SK-N-MC (cell line): ENCODE results near the gene CAMTA1.
"Not testable (repeated sequence)": the region's sequence is repeated elsewhere in the genome, so short reads cannot be mapped to it uniquely, and the experiment has no call there.

Experiments used
- DNase-seq: peaks from one replicate; pipeline ENCODE4 v3.0.0-alpha.2; 2011; ENCODE audit warnings: low read depth, low spot score
- H3K27ac ChIP-seq: fragments of 200-600 bp; sonication (generic); 2 replicates; pipeline ENCODE4 v1.5.1; 2016; ENCODE audit warnings: mixed run types
- H3K36me3 ChIP-seq: fragments of 200-600 bp; sonication (generic); 2 replicates; pipeline ENCODE4 v1.6.1; 2017; ENCODE audit warnings: antibody characterized with exemption, low read length, mixed read lengths; ENCODE audit not compliant: insufficient read depth
- H3K4me3 ChIP-seq: fragments of 200-600 bp; sonication (generic); 2 replicates; pipeline ENCODE4 v1.5.1; 2016
- H3K9ac ChIP-seq: fragments of 200-600 bp; sonication (generic); 2 replicates; pipeline ENCODE4 v1.8.0; 2017; ENCODE audit warnings: mixed run types, mixed read lengths; ENCODE audit not compliant: insufficient read length
- H3K9me3 ChIP-seq: fragments of 200-600 bp; sonication (generic); 2 replicates; pipeline ENCODE4 v1.6.1; 2017; ENCODE audit warnings: low read depth, mild to moderate bottlenecking, antibody characterized with exemption, low read length, moderate library complexity, mixed read lengths
- EZH2 ChIP-seq: fragments of 200-600 bp; sonication (generic); IDR thresholded peaks from one replicate; pipeline ENCODE4 v1.6.1; 2017; ENCODE audit warnings: antibody characterized with exemption
- FOXP2 ChIP-seq: optimal IDR thresholded peaks from 2 replicates; pipeline ENCODE3; 2011; ENCODE audit warnings: mild to moderate bottlenecking, moderate library complexity; ENCODE audit not compliant: insufficient read depth; ENCODE audit errors: extremely low read length, control extremely low read depth
- POLR2AphosphoS5 ChIP-seq: IDR thresholded peaks from 2 replicates; pipeline ENCODE4 v1.6.1; 2012; ENCODE audit warnings: mild to moderate bottlenecking, low read depth, low read length, borderline replicate concordance

Gene CAMTA1

GRCh38 chr1:7783826-7784491 is 998.7 kb downstream of the CAMTA1 start, which contains the start of gene PER3:
PER3 (plus strand) TSS chr1:7784291; CDS start chr1:7784878, 587 bp downstream.
- no peaks in the 10 kb centered on the region for H3K9me3 ChIP-seq
- peak within 1 kb of the TSS; percentile 80 for H3K4me3 ChIP-seq
- peak; percentile 22 for DNase-seq
- H3K36me3 ChIP-seq: peaks cover 13% of the 10 kb centered on the region; the same call in 1 of the 2 replicates
- TF ChIP-seq FOXP2 (no peak), POLR2AphosphoS5 (no peak), EZH2 (no peak)
- peak within 1 kb of the TSS; percentile 63 for H3K9ac ChIP-seq
- no peak within 1 kb of the TSS for H3K27ac ChIP-seq

- Histone ChIP-seq H3K27ac (no peak overlapping the region), H3K9me3 (no peaks in the 10 kb centered on the region), H3K36me3 (peaks cover 14% of the 10 kb centered on the region; the same call in 1 of the 2 replicates), H3K4me3 (peak overlapping the region; percentile 57), H3K9ac (no peak overlapping the region)
- TF ChIP-seq POLR2AphosphoS5: no peak
- no peak for TF ChIP-seq EZH2
- TF ChIP-seq FOXP2: no peak
- no peak for DNase-seq
Observed at GRCh38 chr1:7784492-7785071, 999.3 kb downstream of the CAMTA1 start.

GRCh38 chr1:7785108-7785507 is 999.9 kb downstream of the CAMTA1 start:
- no peak overlapping the region for H3K27ac ChIP-seq
- peaks cover 4% of the 10 kb centered on the region; the same call in 1 of the 2 replicates for H3K9me3 ChIP-seq
- H3K4me3 ChIP-seq: no peak overlapping the region
- no peak for DNase-seq
- TF ChIP-seq FOXP2 (no peak), EZH2 (no peak), POLR2AphosphoS5 (no peak)
- no peak overlapping the region for H3K9ac ChIP-seq
- H3K36me3 ChIP-seq: peaks cover 14% of the 10 kb centered on the region; the same call in 1 of the 2 replicates

DNA sequence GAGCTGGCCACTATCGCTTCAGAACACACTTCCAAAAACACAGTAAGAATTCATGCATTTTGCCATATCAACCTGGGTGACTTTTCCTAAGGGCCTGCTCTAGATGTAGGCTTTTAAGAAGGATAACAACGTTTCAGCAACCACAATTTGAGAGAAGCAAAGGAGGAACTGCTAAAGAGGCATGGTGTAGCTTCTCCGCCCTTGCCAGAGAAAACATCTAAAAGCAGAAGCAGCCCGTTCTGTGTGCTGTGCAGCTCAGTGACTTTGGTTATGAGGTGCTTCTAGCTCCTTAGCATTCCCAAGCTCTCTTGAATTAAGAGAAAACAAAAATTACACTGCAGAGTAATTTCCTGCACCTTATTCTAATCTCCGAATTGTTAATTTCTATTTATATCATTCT is 1001.5 kb downstream of the CAMTA1 start:
- Histone ChIP-seq H3K4me3 (no peak overlapping the region), H3K27ac (no peak overlapping the region), H3K9ac (no peak overlapping the region), H3K9me3 (peaks cover 5% of the 10 kb centered on the region; the same call in 1 of the 2 replicates), H3K36me3 (peaks cover 8% of the 10 kb centered on the region; the same call in 1 of the 2 replicates)
- DNase-seq: no peak
- TF ChIP-seq EZH2 (no peak), POLR2AphosphoS5 (no peak), FOXP2 (no peak)

DNA sequence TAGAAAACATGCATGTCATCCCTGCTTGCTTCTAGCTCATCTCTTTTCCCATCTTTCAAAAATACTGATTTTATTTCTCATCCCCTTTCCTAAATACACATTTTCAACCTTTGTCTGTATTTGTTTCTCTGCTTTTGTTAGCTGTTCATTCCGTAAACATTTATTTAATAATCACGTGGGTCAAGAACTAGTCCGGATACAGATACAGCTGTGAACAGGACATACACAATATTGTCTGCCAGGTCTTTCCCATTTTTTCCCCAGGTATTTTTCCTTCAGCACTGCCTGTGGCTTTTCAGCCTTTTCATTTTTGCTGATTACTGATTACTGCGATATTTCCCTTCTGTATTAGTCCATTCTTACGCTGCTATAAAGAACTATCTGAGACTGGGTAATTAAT is 1004.6 kb downstream of the CAMTA1 start:
- no peak for DNase-seq
- peaks cover 5% of the 10 kb centered on the region; the same call in 1 of the 2 replicates for H3K9me3 ChIP-seq
- no peak overlapping the region for H3K27ac ChIP-seq
- peaks cover 8% of the 10 kb centered on the region; the same call in 1 of the 2 replicates for H3K36me3 ChIP-seq
- no peak overlapping the region for H3K4me3 ChIP-seq
- TF ChIP-seq POLR2AphosphoS5: no peak
- TF ChIP-seq FOXP2: no peak
- TF ChIP-seq EZH2: no peak
- no peak overlapping the region for H3K9ac ChIP-seq

DNA sequence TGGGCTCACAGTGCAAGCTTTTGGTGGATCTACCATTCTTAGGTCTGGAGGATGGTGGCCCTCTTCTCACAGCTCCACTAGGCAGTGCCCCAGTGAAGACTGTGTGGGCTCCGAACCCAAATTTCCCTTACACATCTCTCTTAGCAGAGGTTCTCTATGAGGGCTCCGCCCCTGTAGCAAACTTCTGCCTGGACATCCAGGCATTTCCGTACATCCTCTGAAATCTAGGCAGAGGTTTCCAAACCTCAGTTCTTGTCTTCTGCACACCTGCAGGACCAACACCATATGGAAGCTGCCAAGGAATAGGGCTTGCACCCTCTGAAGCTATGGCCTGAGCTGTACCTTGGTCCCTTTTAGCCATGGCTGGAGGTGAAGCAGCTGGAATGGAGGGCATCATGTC is 1005.8 kb downstream of the CAMTA1 start:
- not testable (repeated sequence) for H3K9me3 ChIP-seq, H3K27ac ChIP-seq, H3K36me3 ChIP-seq, H3K4me3 ChIP-seq, DNase-seq, H3K9ac ChIP-seq

DNA sequence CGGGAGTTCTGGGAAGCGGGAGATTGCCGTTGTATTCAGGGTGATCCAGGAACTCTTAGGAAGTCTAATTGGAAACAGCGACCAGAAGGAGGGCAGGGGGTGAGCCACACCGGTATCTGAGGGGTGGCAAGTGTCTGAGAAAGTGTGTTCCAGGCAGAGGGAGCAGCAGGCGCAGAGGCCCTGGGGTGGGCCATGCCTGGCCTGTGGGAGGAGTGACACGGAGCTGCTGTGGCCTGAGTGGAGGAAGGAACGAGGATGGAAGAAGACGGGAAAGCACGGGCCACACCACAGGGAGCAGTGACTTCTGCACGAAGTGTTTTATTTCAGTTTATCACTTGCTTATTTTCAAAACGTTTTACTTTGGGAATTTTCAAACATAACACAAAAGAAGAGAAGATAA is 1010.2 kb downstream of the CAMTA1 start:
- H3K9ac ChIP-seq: no peak overlapping the region
- DNase-seq: no peak
- no peak overlapping the region for H3K4me3 ChIP-seq
- no peaks in the 10 kb centered on the region; the same call in 1 of the 2 replicates for H3K36me3 ChIP-seq
- no peak overlapping the region for H3K27ac ChIP-seq
- TF ChIP-seq POLR2AphosphoS5: no peak
- no peak for TF ChIP-seq FOXP2
- TF ChIP-seq EZH2: no peak
- H3K9me3 ChIP-seq: no peaks in the 10 kb centered on the region

DNA sequence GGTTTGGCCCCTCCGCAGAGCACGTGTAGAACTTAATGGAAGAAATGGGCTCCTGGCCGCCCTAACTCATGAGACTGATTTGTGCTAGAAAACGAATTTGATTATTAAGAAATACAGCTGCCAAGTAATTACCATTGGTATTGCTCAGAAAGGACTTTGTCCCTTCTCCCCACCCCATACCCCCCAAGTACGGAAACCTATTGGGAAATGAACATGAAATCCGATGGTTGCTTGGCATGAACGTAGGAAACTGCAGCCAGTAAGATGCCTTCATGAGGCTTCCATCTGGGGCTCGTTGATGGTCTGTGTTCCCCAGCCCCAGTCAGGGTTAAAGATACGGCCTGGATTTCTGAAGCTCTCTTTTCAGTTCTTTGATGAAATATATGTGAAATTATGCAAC is 1020.2 kb downstream of the CAMTA1 start:
- no peak for DNase-seq
- Histone ChIP-seq H3K9me3 (0 out of 2 replicates have a peak, but pooled peaks cover 3% of the 10 kb centered on the region), H3K4me3 (no peak overlapping the region), H3K9ac (no peak overlapping the region), H3K27ac (no peak overlapping the region), H3K36me3 (no peaks in the 10 kb centered on the region)
- TF ChIP-seq POLR2AphosphoS5 (no peak), FOXP2 (no peak), EZH2 (no peak)

DNA sequence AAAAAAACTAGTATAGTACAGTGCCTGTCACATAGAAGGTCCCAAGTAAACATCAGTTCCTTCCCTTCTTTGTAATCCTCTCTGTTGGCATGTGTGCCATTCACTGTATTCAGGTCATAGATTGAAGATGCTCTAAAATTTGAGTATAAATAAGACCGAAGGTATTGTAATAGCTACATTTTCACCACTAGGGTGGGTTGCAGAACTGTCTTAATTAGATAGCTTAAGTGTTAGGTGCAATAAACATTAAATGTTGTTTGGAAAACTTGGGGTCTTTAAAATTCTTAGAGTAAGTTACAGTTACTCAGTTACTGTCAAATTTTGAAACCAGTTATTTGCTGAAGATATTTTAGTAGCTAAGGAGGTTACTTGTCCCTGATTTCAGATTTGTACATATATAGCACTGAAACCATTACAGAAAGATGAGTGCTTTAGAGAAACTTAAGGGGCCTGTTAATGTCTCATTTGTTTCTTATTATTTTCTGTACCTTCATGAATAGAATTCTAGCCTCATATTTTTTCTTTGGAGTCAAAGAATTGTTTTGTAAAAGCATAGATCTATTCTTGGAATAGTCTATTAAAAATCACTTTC is 1023.1 kb downstream of the CAMTA1 start:
- TF ChIP-seq EZH2: no peak
- TF ChIP-seq POLR2AphosphoS5: no peak
- TF ChIP-seq FOXP2: no peak
- Histone ChIP-seq H3K9ac (peak overlapping the region; percentile 32), H3K9me3 (0 out of 2 replicates have a peak, but pooled peaks cover 3% of the 10 kb centered on the region), H3K4me3 (no peak overlapping the region), H3K36me3 (no peaks in the 10 kb centered on the region; the same call in 1 of the 2 replicates), H3K27ac (no peak overlapping the region)
- DNase-seq: peak; percentile 14
